HG03439 (cell line): ENCODE results near the gene C4BPA.

ENCODE experiments used
- ATAC-seq: cut with Tn5 transposase; IDR thresholded peaks from one replicate; pipeline ENCODE4 v1.9.1; 2021; ENCODE audit warnings: mild to moderate bottlenecking, moderate library complexity; ENCODE audit not compliant: unreplicated experiment

C4BPA gene

GRCh38 chr1:207103892-207104373, at the start of gene C4BPA:
C4BPA (plus strand) TSS chr1:207104233; CDS start chr1:207113026, 8,793 bp downstream.
- no peak for ATAC-seq

GRCh38 chr1:207054491-207054890, 49.5 kb upstream of the C4BPA start:
- no peak for ATAC-seq

GRCh38 chr1:207055386-207056001, 48.5 kb upstream of the C4BPA start:
- ATAC-seq: no peak

- no peak for ATAC-seq
These were observed 47.4 kb upstream of the C4BPA start for GRCh38 chr1:207056673-207057072.

- ATAC-seq: no peak
These were observed 45.8 kb upstream of the C4BPA start for GRCh38 chr1:207058252-207058651.

- no peak for ATAC-seq
These were observed 44.9 kb upstream of the C4BPA start for GRCh38 chr1:207058878-207059867.

GRCh38 chr1:207059881-207060280, 44.2 kb upstream of the C4BPA start:
- ATAC-seq: no peak

GRCh38 chr1:207060596-207060995, 43.4 kb upstream of the C4BPA start:
- no peak for ATAC-seq

GRCh38 chr1:207062058-207062457, 42.0 kb upstream of the C4BPA start:
- ATAC-seq: no peak

- ATAC-seq: no peak
These were observed 41.0 kb upstream of the C4BPA start for GRCh38 chr1:207063014-207063413.

- no peak for ATAC-seq
These were observed 39.5 kb upstream of the C4BPA start for GRCh38 chr1:207064561-207064960.

GRCh38 chr1:207067185-207067584, 36.8 kb upstream of the C4BPA start:
- no peak for ATAC-seq

- no peak for ATAC-seq
These were observed 36.4 kb upstream of the C4BPA start for GRCh38 chr1:207067665-207068064.

- ATAC-seq: no peak
These were observed 35.0 kb upstream of the C4BPA start for GRCh38 chr1:207069061-207069460.

GRCh38 chr1:207069858-207070506, 34.1 kb upstream of the C4BPA start:
- no peak for ATAC-seq

GRCh38 chr1:207070811-207071210, 33.2 kb upstream of the C4BPA start:
- no peak for ATAC-seq

GRCh38 chr1:207071426-207071825, 32.6 kb upstream of the C4BPA start:
- ATAC-seq: no peak

- ATAC-seq: no peak
These were observed 31.8 kb upstream of the C4BPA start for GRCh38 chr1:207072233-207072632.

GRCh38 chr1:207073906-207074820, 29.9 kb upstream of the C4BPA start:
- ATAC-seq: no peak

- ATAC-seq: no peak
These were observed 27.7 kb upstream of the C4BPA start for GRCh38 chr1:207076181-207076955.
